Measurements from ENCODE around the gene IRAK1.
"Not testable (repeated sequence)": the region's sequence is repeated elsewhere in the genome, so short reads cannot be mapped to it uniquely, and the experiment has no call there.

The IRAK1 gene

GRCh38 chrX:153993978-153994377 is 25.7 kb downstream of the IRAK1 start:
- no peak for DNase-seq

GRCh38 chrX:153993079-153993478 is 26.6 kb downstream of the IRAK1 start:
- DNase-seq, result no peak

GRCh38 chrX:153992180-153992579 is 27.5 kb downstream of the IRAK1 start:
- no peak for DNase-seq

- DNase-seq, result no peak
Measured at GRCh38 chrX:153991013-153991580, 28.6 kb downstream of the IRAK1 start.

- no peak for DNase-seq
Measured at GRCh38 chrX:153989973-153990655, 29.6 kb downstream of the IRAK1 start.

- DNase-seq, result no peak
Measured at GRCh38 chrX:153988493-153988892, 31.2 kb downstream of the IRAK1 start.

- peak in 1 of 2 donors; percentile 45 for DNase-seq
Measured at GRCh38 chrX:153984351-153985178, 35.1 kb downstream of the IRAK1 start.

- DNase-seq, result peak in 1 of 2 donors; percentile 60
Measured at GRCh38 chrX:153983321-153983801, 36.3 kb downstream of the IRAK1 start.

GRCh38 chrX:153981771-153982533 is 37.8 kb downstream of the IRAK1 start:
- peak; percentile 44 to 52 for DNase-seq

- DNase-seq, result no peak
Measured at GRCh38 chrX:153981231-153981630, 38.5 kb downstream of the IRAK1 start.

- not testable (repeated sequence) for DNase-seq
Measured at GRCh38 chrX:153980394-153980793, 39.3 kb downstream of the IRAK1 start.

- no peak for DNase-seq
Measured at GRCh38 chrX:153974726-153975286, 44.9 kb downstream of the IRAK1 start.

GRCh38 chrX:153974003-153974725 is 45.5 kb downstream of the IRAK1 start:
- peak in 1 of 2 donors; percentile 41 for DNase-seq

GRCh38 chrX:153973127-153974002 is 46.3 kb downstream of the IRAK1 start:
- no peak for DNase-seq

- DNase-seq, result peak; percentile 79 to 82
Measured at GRCh38 chrX:153972368-153973126, 47.2 kb downstream of the IRAK1 start, which contains the start of gene TMEM187. Gene TMEM187, plus strand, starts transcription at chrX:153972754. Its CDS starts 9,309 bp downstream, at chrX:153982063.

- peak; percentile 84 to 87 for DNase-seq
Measured at GRCh38 chrX:153971450-153972367, 48.0 kb downstream of the IRAK1 start, which contains the start of gene HCFC1. Gene HCFC1, minus strand, starts transcription at chrX:153971818. Its CDS starts 978 bp downstream, at chrX:153970840.

- DNase-seq, result peak; percentile 80 to 83
Measured at GRCh38 chrX:153971124-153971449, 48.6 kb downstream of the IRAK1 start.

- DNase-seq, result no peak
Measured at GRCh38 chrX:153970357-153971123, 49.2 kb downstream of the IRAK1 start.
